Neural progenitor cell (in vitro differentiated cells): ENCODE data around the gene XRCC3. TPM values are rescaled to one million over a fixed set of nuclear protein-coding genes. Genes with fewer than 3 reads are reported as not detected.
"Not testable (repeated sequence)": the region's sequence is repeated elsewhere in the genome, so short reads cannot be mapped to it uniquely, and the experiment has no call there.

Experiments
- DNase-seq: peaks from one replicate; pipeline ENCODE4 v3.0.0-alpha.2; 2016; ENCODE audit warnings: low spot score
- H2AFZ ChIP-seq: fragments of 200-600 bp; sonication (generic); replicated peaks from 2 replicates; pipeline ENCODE4 v1.6.1; 2016; ENCODE audit warnings: antibody characterized with exemption
- H3F3A ChIP-seq: fragments of 200-600 bp; sonication (generic); 2 replicates; pipeline ENCODE4 v1.6.1; 2016; ENCODE audit warnings: antibody characterized with exemption, low read depth
- H3K27ac ChIP-seq: fragments of 200-600 bp; sonication (generic); 2 replicates; pipeline ENCODE4 v1.5.1; 2016; ENCODE audit warnings: mild to moderate bottlenecking
- H3K27me3 ChIP-seq: fragments of 200-600 bp; sonication (generic); 2 replicates; pipeline ENCODE4 v1.6.1; 2016; ENCODE audit warnings: mild to moderate bottlenecking, moderate library complexity
- H3K36me3 ChIP-seq: fragments of 200-600 bp; sonication (generic); 2 replicates; pipeline ENCODE4 v1.5.1; 2016
- H3K4me1 ChIP-seq: fragments of 200-600 bp; sonication (generic); 2 replicates; pipeline ENCODE4 v1.6.1; 2016; ENCODE audit warnings: mixed run types
- H3K4me2 ChIP-seq: fragments of 200-600 bp; sonication (generic); 2 replicates; pipeline ENCODE4 v1.6.1; 2016
- H3K4me3 ChIP-seq: fragments of 200-600 bp; sonication (generic); 2 replicates; pipeline ENCODE4 v1.5.1; 2016
- H3K79me2 ChIP-seq: fragments of 200-600 bp; sonication (generic); 2 replicates; pipeline ENCODE4 v1.6.1; 2016; ENCODE audit warnings: low read depth
- H3K9ac ChIP-seq: fragments of 200-600 bp; sonication (generic); 2 replicates; pipeline ENCODE4 v1.6.1; 2016
- H3K9me3 ChIP-seq: fragments of 200-600 bp; sonication (generic); 2 replicates; pipeline ENCODE4 v1.5.1; 2016; ENCODE audit warnings: low read depth
- H4K20me1 ChIP-seq: fragments of 200-600 bp; sonication (generic); 2 replicates; pipeline ENCODE4 v1.6.1; 2016; ENCODE audit warnings: low read depth
- H3K27ac Mint-ChIP-seq: 3 replicates; pipeline ENCODE4 v1.8.0; 2021; ENCODE audit warnings: mixed read lengths
- H3K27me3 Mint-ChIP-seq: 2 replicates; pipeline ENCODE4 v1.8.0; 2022; ENCODE audit warnings: low read depth, mild to moderate bottlenecking, inconsistent platforms, moderate library complexity, mixed read lengths; ENCODE audit not compliant: insufficient read depth
- H3K36me3 Mint-ChIP-seq: 3 replicates; pipeline ENCODE4 v1.8.0; 2021; ENCODE audit warnings: mixed read lengths
- H3K4me1 Mint-ChIP-seq: 3 replicates; pipeline ENCODE4 v1.8.0; 2021; ENCODE audit warnings: mixed read lengths
- H3K4me3 Mint-ChIP-seq: 3 replicates; pipeline ENCODE4 v1.8.0; 2021; ENCODE audit warnings: mild to moderate bottlenecking, moderate library complexity, mixed read lengths
- H3K9me3 Mint-ChIP-seq: 3 replicates; pipeline ENCODE4 v1.8.0; 2020; ENCODE audit warnings: mixed read lengths
- CTCF ChIP-seq: fragments of 200-600 bp; sonication (generic); IDR thresholded peaks from 2 replicates; pipeline ENCODE4 v1.5.1; 2017; ENCODE audit warnings: antibody characterized with exemption, mild to moderate bottlenecking
- EZH2 ChIP-seq: fragments of 200-600 bp; sonication (generic); IDR thresholded peaks from 2 replicates; pipeline ENCODE4 v1.6.1; 2017; ENCODE audit warnings: antibody characterized with exemption, mild to moderate bottlenecking, moderate library complexity
- EZH2phosphoT487 ChIP-seq: fragments of 200-600 bp; sonication (generic); IDR thresholded peaks from 2 replicates; pipeline ENCODE4 v1.6.1; 2017; ENCODE audit warnings: antibody characterized with exemption
- total RNA-seq: library from RNA; depleted of rRNA; stranded (reverse); fragments of >200 nt; gene quantifications from 2 replicates; pipeline ENCODE4 v1.2.3, GENCODE V29; 2015; ENCODE audit warnings: low replicate concordance

XRCC3 gene
- total RNA-seq, 1 donor from 2014 or later: 59.7 TPM

- no peak for DNase-seq
- Histone ChIP-seq H3K79me2 (no peaks in the 10 kb centered on the region), H3K4me1 (peaks cover 4% of the 10 kb centered on the region), H3K36me3 (no peaks in the 10 kb centered on the region), H3K9ac (no peak overlapping the region), H3K27me3 (no peaks in the 10 kb centered on the region), H3K4me2 (no peak overlapping the region), H3K9me3 (no peaks in the 10 kb centered on the region), H3F3A (no peaks in the 10 kb centered on the region), H3K27ac (peak overlapping the region; percentile 53), H4K20me1 (peaks cover 60% of the 10 kb centered on the region), H3K4me3 (no peak overlapping the region), H2AFZ (no peak overlapping the region)
- peaks cover 22% of the 10 kb centered on the region for H3K4me1 Mint-ChIP-seq
- H3K4me3 Mint-ChIP-seq: no peak overlapping the region
- H3K27ac Mint-ChIP-seq: no peak overlapping the region
- H3K9me3 Mint-ChIP-seq: no peaks in the 10 kb centered on the region
- no peak for TF ChIP-seq CTCF
- no peak for TF ChIP-seq EZH2phosphoT487
- no peak for TF ChIP-seq EZH2
- H3K27me3 Mint-ChIP-seq: peaks cover 2% of the 10 kb centered on the region
- peaks cover 11% of the 10 kb centered on the region for H3K36me3 Mint-ChIP-seq
Measured at GRCh38 chr14:103692871-103693270, 22.4 kb downstream of the XRCC3 start.

GRCh38 chr14:103692159-103692558 is 23.1 kb downstream of the XRCC3 start:
- TF ChIP-seq EZH2 (no peak), CTCF (no peak), EZH2phosphoT487 (no peak)
- H3K4me1 Mint-ChIP-seq: peaks cover 21% of the 10 kb centered on the region
- Histone ChIP-seq H3K79me2 (no peaks in the 10 kb centered on the region), H3K27me3 (no peaks in the 10 kb centered on the region), H3K36me3 (no peaks in the 10 kb centered on the region), H3F3A (no peaks in the 10 kb centered on the region), H3K9ac (no peak overlapping the region), H2AFZ (no peak overlapping the region), H4K20me1 (peaks cover 53% of the 10 kb centered on the region), H3K9me3 (no peaks in the 10 kb centered on the region), H3K4me2 (no peak overlapping the region), H3K4me3 (no peak overlapping the region), H3K4me1 (peaks cover 4% of the 10 kb centered on the region), H3K27ac (no peak overlapping the region)
- H3K36me3 Mint-ChIP-seq: peaks cover 11% of the 10 kb centered on the region
- DNase-seq: no peak
- H3K27ac Mint-ChIP-seq: no peak overlapping the region
- H3K4me3 Mint-ChIP-seq: no peak overlapping the region
- H3K27me3 Mint-ChIP-seq: peaks cover 2% of the 10 kb centered on the region
- H3K9me3 Mint-ChIP-seq: no peaks in the 10 kb centered on the region

GRCh38 chr14:103691655-103692054 is 23.6 kb downstream of the XRCC3 start:
- not testable (repeated sequence) for H3K27ac ChIP-seq, H3F3A ChIP-seq, H2AFZ ChIP-seq, H3K9ac ChIP-seq, H3K27me3 Mint-ChIP-seq, H3K36me3 ChIP-seq, H3K27me3 ChIP-seq, H3K4me3 ChIP-seq, DNase-seq, H3K9me3 ChIP-seq, H3K4me2 ChIP-seq, H3K4me3 Mint-ChIP-seq, H3K4me1 ChIP-seq, H3K9me3 Mint-ChIP-seq, H3K27ac Mint-ChIP-seq, H3K79me2 ChIP-seq
- Mint-ChIP-seq H3K4me1 (peaks cover 16% of the 10 kb centered on the region), H3K36me3 (peaks cover 15% of the 10 kb centered on the region)
- peaks cover 48% of the 10 kb centered on the region for H4K20me1 ChIP-seq

GRCh38 chr14:103690332-103690731 is 24.9 kb downstream of the XRCC3 start:
- Histone ChIP-seq H3K9me3 (no peaks in the 10 kb centered on the region), H3F3A (no peaks in the 10 kb centered on the region), H3K9ac (no peak overlapping the region), H3K36me3 (no peaks in the 10 kb centered on the region), H4K20me1 (peaks cover 40% of the 10 kb centered on the region), H3K4me1 (peaks cover under 1% of the 10 kb centered on the region), H3K79me2 (no peaks in the 10 kb centered on the region), H3K27me3 (no peaks in the 10 kb centered on the region), H3K4me2 (no peak overlapping the region), H2AFZ (no peak overlapping the region), H3K4me3 (no peak overlapping the region), H3K27ac (no peak overlapping the region)
- no peak overlapping the region for H3K4me3 Mint-ChIP-seq
- peaks cover 18% of the 10 kb centered on the region for H3K36me3 Mint-ChIP-seq
- H3K9me3 Mint-ChIP-seq: no peaks in the 10 kb centered on the region
- no peak for TF ChIP-seq CTCF
- TF ChIP-seq EZH2phosphoT487: no peak
- no peak for TF ChIP-seq EZH2
- H3K27ac Mint-ChIP-seq: peak overlapping the region; percentile 15
- H3K27me3 Mint-ChIP-seq: no peaks in the 10 kb centered on the region
- peaks cover 3% of the 10 kb centered on the region for H3K4me1 Mint-ChIP-seq
- DNase-seq: no peak
